Colonic mucosa (tissue), 4 donors: ENCODE results near the gene JPH2. TPM values are rescaled to one million over a fixed set of nuclear protein-coding genes. Genes with fewer than 3 reads are reported as not detected.

ENCODE experiments used
- DNase-seq: peaks from one replicate; pipeline ENCODE4 v3.0.0-alpha.2; 2020
- H3K27ac ChIP-seq: fragments of 200-600 bp; one replicate; pipeline ENCODE4 v1.8.0; 2021
- H3K27me3 ChIP-seq: fragments of 200-600 bp; one replicate; pipeline ENCODE4 v1.8.0; 2021
- H3K36me3 ChIP-seq: fragments of 200-600 bp; one replicate; pipeline ENCODE4 v1.8.0; 2021
- H3K4me1 ChIP-seq: fragments of 200-600 bp; one replicate; pipeline ENCODE4 v1.8.0; 2021; ENCODE audit warnings: mild to moderate bottlenecking
- H3K4me3 ChIP-seq: fragments of 200-600 bp; one replicate; pipeline ENCODE4 v1.8.0; 2021
- H3K9ac ChIP-seq, 2 donors: one replicate each; pipeline ENCODE4 v1.7.0; 2013; ENCODE audit warnings: control low read depth in 2 of 2, low read depth in 2 of 2, low read length in 2 of 2
- H3K9me3 ChIP-seq: fragments of 200-600 bp; one replicate; pipeline ENCODE4 v1.8.0; 2021
- CTCF ChIP-seq: fragments of 200-600 bp; IDR thresholded peaks from one replicate; pipeline ENCODE4 v1.8.0; 2022; ENCODE audit warnings: antibody characterized with exemption, mild to moderate bottlenecking
- intact Hi-C: fragments of 100-400 bp; cut with DNase I; formaldehyde crosslinking; loops from one replicate; pipeline ENCODE4 v1.14.1; 2022
- total RNA-seq, 2 donors: library from RNA; stranded (reverse); fragmentation: NEBNext Ultra II Directional in 1 of 2; extraction: Animal tissue kit (Norgen Biotek cat#: 25700) in 1 of 2; gene quantifications; one replicate each; pipeline ENCODE4 v1.2.1, GENCODE V29; 2021
- donor health status: healthy.
- donor health status: DM: no; HTN: no; CAD: no.
- donor health status: DM: no; HTN: no; CAD: no.

JPH2 gene
- total RNA-seq, 2 donors from 2014 or later, result 1.3 to 13.8 TPM

- no peaks in the 10 kb centered on the region for H3K4me1 ChIP-seq
- H3K27me3 ChIP-seq, result no peaks in the 10 kb centered on the region
- no peak for DNase-seq
- H3K9ac ChIP-seq, result no peak overlapping the region
- intact Hi-C loops, result no loop called here
- no peak overlapping the region for H3K27ac ChIP-seq
- H3K4me3 ChIP-seq, result no peak overlapping the region
- no peaks in the 10 kb centered on the region for H3K9me3 ChIP-seq
- no peak for TF ChIP-seq CTCF
- peaks cover 13% of the 10 kb centered on the region for H3K36me3 ChIP-seq
Measured at GRCh38 chr20:44206132-44206531, 19.1 kb upstream of the JPH2 start.

- no peak for TF ChIP-seq CTCF
- H3K27me3 ChIP-seq, result no peaks in the 10 kb centered on the region
- intact Hi-C loops, result no loop called here
- H3K4me1 ChIP-seq, result no peaks in the 10 kb centered on the region
- no peaks in the 10 kb centered on the region for H3K9me3 ChIP-seq
- no peak for DNase-seq
- H3K9ac ChIP-seq, result no peak overlapping the region
- H3K27ac ChIP-seq, result no peak overlapping the region
- H3K4me3 ChIP-seq, result no peak overlapping the region
- peaks cover 13% of the 10 kb centered on the region for H3K36me3 ChIP-seq
Measured at GRCh38 chr20:44204832-44205215, 17.8 kb upstream of the JPH2 start.

- no peak for DNase-seq
- Histone ChIP-seq H3K27me3 (no peaks in the 10 kb centered on the region), H3K9ac (no peak overlapping the region), H3K4me1 (no peaks in the 10 kb centered on the region), H3K4me3 (no peak overlapping the region), H3K9me3 (no peaks in the 10 kb centered on the region), H3K36me3 (peaks cover 15% of the 10 kb centered on the region), H3K27ac (no peak overlapping the region)
- TF ChIP-seq CTCF, result no peak
- intact Hi-C loops, result no loop called here
Measured at GRCh38 chr20:44204156-44204831, 17.3 kb upstream of the JPH2 start.

GRCh38 chr20:44203161-44203560, 16.2 kb upstream of the JPH2 start:
- Histone ChIP-seq H3K27me3 (no peaks in the 10 kb centered on the region), H3K9me3 (no peaks in the 10 kb centered on the region), H3K27ac (no peak overlapping the region), H3K4me3 (no peak overlapping the region), H3K4me1 (no peaks in the 10 kb centered on the region), H3K9ac (no peak overlapping the region), H3K36me3 (peaks cover 20% of the 10 kb centered on the region)
- no peak for TF ChIP-seq CTCF
- intact Hi-C loops, result no loop called here
- DNase-seq, result no peak

- H3K27me3 ChIP-seq, result no peaks in the 10 kb centered on the region
- intact Hi-C loops, result no loop called here
- H3K9me3 ChIP-seq, result no peaks in the 10 kb centered on the region
- peaks cover 29% of the 10 kb centered on the region for H3K36me3 ChIP-seq
- no peak overlapping the region for H3K27ac ChIP-seq
- H3K4me1 ChIP-seq, result no peaks in the 10 kb centered on the region
- H3K4me3 ChIP-seq, result no peak overlapping the region
- TF ChIP-seq CTCF, result no peak
- DNase-seq, result no peak
- no peak overlapping the region for H3K9ac ChIP-seq
Measured at GRCh38 chr20:44200983-44201382, 14.0 kb upstream of the JPH2 start.
